Stomach (tissue), 4 donors: Measurements from ENCODE around the gene RALA.

Experiments
- EP300 ChIP-seq: sonication (generic); formaldehyde crosslinking; IDR thresholded peaks from one replicate; pipeline ENCODE4 v1.6.1; 2017; ENCODE audit warnings: antibody characterized with exemption
- POLR2A ChIP-seq, 4 donors: fragments of 450-650 bp; IDR thresholded peaks; one replicate each; pipeline ENCODE4 v1.6.1; 2016; ENCODE audit warnings: antibody characterized with exemption in 4 of 4, control low read depth in 2 of 4, mild to moderate bottlenecking in 1 of 4, moderate library complexity in 1 of 4
- POLR2AphosphoS5 ChIP-seq, 3 donors: sonication (generic); formaldehyde crosslinking; IDR thresholded peaks; one replicate each; pipeline ENCODE4 v1.6.1; 2016; ENCODE audit warnings: antibody characterized with exemption in 3 of 3
- TF ChIP-seq, protein P1 (sequence below), 7 experiments: fragments of 450-650 bp in 4 of 7; fragments of 200-600 bp in 3 of 7; sonication (generic) in 3 of 7; IDR thresholded peaks; one replicate each; pipeline ENCODE4 v1.5.1; 2016 to 2019; ENCODE audit warnings: antibody characterized with exemption in 7 of 7, control low read depth in 2 of 7, mild to moderate bottlenecking in 1 of 7

DNA sequence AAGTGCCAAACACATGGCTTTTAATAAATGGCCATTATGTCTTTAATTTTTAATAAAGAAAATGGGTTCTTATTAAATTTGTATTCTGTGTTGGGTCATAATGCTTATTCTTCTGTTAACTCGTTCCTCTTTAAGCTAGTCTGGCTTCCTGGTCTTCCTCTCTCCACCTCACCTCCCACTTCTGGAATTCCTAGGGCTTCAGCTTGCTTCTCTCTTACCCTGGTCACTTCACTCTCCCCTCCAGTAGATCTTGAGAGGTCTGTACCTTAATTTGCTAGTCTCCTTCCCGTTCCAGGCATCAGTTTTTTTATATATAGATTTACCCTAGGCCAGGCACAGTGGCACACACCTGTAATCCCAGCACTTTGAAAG lies 111.2 kb downstream of the RALA start:
- TF ChIP-seq, protein P1, sequence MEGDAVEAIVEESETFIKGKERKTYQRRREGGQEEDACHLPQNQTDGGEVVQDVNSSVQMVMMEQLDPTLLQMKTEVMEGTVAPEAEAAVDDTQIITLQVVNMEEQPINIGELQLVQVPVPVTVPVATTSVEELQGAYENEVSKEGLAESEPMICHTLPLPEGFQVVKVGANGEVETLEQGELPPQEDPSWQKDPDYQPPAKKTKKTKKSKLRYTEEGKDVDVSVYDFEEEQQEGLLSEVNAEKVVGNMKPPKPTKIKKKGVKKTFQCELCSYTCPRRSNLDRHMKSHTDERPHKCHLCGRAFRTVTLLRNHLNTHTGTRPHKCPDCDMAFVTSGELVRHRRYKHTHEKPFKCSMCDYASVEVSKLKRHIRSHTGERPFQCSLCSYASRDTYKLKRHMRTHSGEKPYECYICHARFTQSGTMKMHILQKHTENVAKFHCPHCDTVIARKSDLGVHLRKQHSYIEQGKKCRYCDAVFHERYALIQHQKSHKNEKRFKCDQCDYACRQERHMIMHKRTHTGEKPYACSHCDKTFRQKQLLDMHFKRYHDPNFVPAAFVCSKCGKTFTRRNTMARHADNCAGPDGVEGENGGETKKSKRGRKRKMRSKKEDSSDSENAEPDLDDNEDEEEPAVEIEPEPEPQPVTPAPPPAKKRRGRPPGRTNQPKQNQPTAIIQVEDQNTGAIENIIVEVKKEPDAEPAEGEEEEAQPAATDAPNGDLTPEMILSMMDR (IDR thresholded peaks at IDR 0.05), result no peak
- TF ChIP-seq POLR2AphosphoS5 (IDR thresholded peaks at IDR 0.05) (no peak), EP300 (no peak), POLR2A (IDR thresholded peaks at IDR 0.05) (no peak)
